ENCODE measurements around the gene GBP1.

Gene GBP1

GRCh38 chr1:89100412-89100811 is 35.4 kb upstream of the GBP1 start:
- no peak for TF ChIP-seq CTCF (conservative IDR thresholded peaks at IDR 0.05; ENCODE audit: control insufficient read depth, insufficient read depth, low read depth, low read length)
- DNase-seq (ENCODE audit: low read depth), result no peak
- H3K4me3 ChIP-seq (ENCODE audit: control insufficient read depth, low read depth, low read length), result no peak overlapping the region

GRCh38 chr1:89098857-89099256 is 33.8 kb upstream of the GBP1 start:
- no peak overlapping the region for H3K4me3 ChIP-seq (ENCODE audit: control insufficient read depth, low read depth, low read length)
- no peak for TF ChIP-seq CTCF (conservative IDR thresholded peaks at IDR 0.05; ENCODE audit: control insufficient read depth, insufficient read depth, low read depth, low read length)
- DNase-seq (ENCODE audit: low read depth), result no peak

GRCh38 chr1:89095737-89096136 is 30.7 kb upstream of the GBP1 start:
- TF ChIP-seq CTCF (conservative IDR thresholded peaks at IDR 0.05; ENCODE audit: control insufficient read depth, insufficient read depth, low read depth, low read length), result no peak
- no peak for DNase-seq (ENCODE audit: low read depth)
- no peak overlapping the region for H3K4me3 ChIP-seq (ENCODE audit: control insufficient read depth, low read depth, low read length)

GRCh38 chr1:89089962-89090361 is 25.0 kb upstream of the GBP1 start:
- TF ChIP-seq CTCF (conservative IDR thresholded peaks at IDR 0.05; ENCODE audit: control insufficient read depth, insufficient read depth, low read depth, low read length), result no peak
- DNase-seq (ENCODE audit: low read depth), result no peak

GRCh38 chr1:89088572-89088971 is 23.6 kb upstream of the GBP1 start:
- no peak for TF ChIP-seq CTCF (conservative IDR thresholded peaks at IDR 0.05; ENCODE audit: control insufficient read depth, insufficient read depth, low read depth, low read length)
- no peak for DNase-seq (ENCODE audit: low read depth)
- H3K4me3 ChIP-seq (ENCODE audit: control insufficient read depth, low read depth, low read length), result no peak overlapping the region

More at GRCh38 chr1:89089962-89090361, 25.0 kb upstream of the GBP1 start:
- no peak overlapping the region for H3K4me3 ChIP-seq (ENCODE audit: control insufficient read depth, low read depth, low read length)

- no peak for TF ChIP-seq CTCF (conservative IDR thresholded peaks at IDR 0.05; ENCODE audit: control insufficient read depth, insufficient read depth, low read depth, low read length)
- H3K4me3 ChIP-seq (ENCODE audit: control insufficient read depth, low read depth, low read length), result no peak overlapping the region
- no peak for DNase-seq (ENCODE audit: low read depth)
These were observed 22.2 kb upstream of the GBP1 start for GRCh38 chr1:89087241-89087640.

- no peak for DNase-seq (ENCODE audit: low read depth)
- TF ChIP-seq CTCF (conservative IDR thresholded peaks at IDR 0.05; ENCODE audit: control insufficient read depth, insufficient read depth, low read depth, low read length), result no peak
- no peak overlapping the region for H3K4me3 ChIP-seq (ENCODE audit: control insufficient read depth, low read depth, low read length)
These were observed 20.8 kb upstream of the GBP1 start for GRCh38 chr1:89085781-89086180.

Measured in fibroblast of mammary gland (primary cell).